MM.1S (cell line): ENCODE results near the gene GPA33.

Source experiments
- DNase-seq: peaks from one replicate; pipeline ENCODE4 v3.0.0-alpha.2; 2015
- H2AFZ ChIP-seq: fragments of 300-600 bp; sonication (generic); 2 replicates; pipeline ENCODE4 v1.6.0; 2016; ENCODE audit warnings: antibody characterized with exemption, low read length
- H3F3A ChIP-seq: fragments of 300-600 bp; sonication (generic); 2 replicates; pipeline ENCODE4 v1.6.1; 2016; ENCODE audit warnings: mild to moderate bottlenecking, antibody characterized with exemption, low read length, moderate library complexity, mixed read lengths; ENCODE audit not compliant: insufficient read depth
- H3K27ac ChIP-seq: fragments of 300-600 bp; sonication (generic); 2 replicates; pipeline ENCODE4 v1.5.1; 2016; ENCODE audit warnings: mild to moderate bottlenecking, low read length
- H3K27me3 ChIP-seq: fragments of 300-600 bp; sonication (generic); replicated peaks from 2 replicates; pipeline ENCODE4 v1.6.0; 2016; ENCODE audit warnings: low read length; ENCODE audit not compliant: insufficient read depth
- H3K36me3 ChIP-seq: fragments of 300-600 bp; sonication (generic); replicated peaks from 2 replicates; pipeline ENCODE4 v1.6.1; 2016; ENCODE audit warnings: mild to moderate bottlenecking, low read length, mixed read lengths; ENCODE audit not compliant: insufficient read depth
- H3K4me1 ChIP-seq: fragments of 300-600 bp; sonication (generic); 2 replicates; pipeline ENCODE4 v1.6.1; 2016; ENCODE audit warnings: low read length, mixed read lengths
- H3K4me2 ChIP-seq: fragments of 300-600 bp; sonication (generic); 2 replicates; pipeline ENCODE4 v1.6.0; 2016; ENCODE audit warnings: low read depth, low read length
- H3K4me3 ChIP-seq: fragments of 300-600 bp; sonication (generic); 2 replicates; pipeline ENCODE4 v1.5.1; 2016; ENCODE audit warnings: low read length, mixed read lengths
- H3K79me2 ChIP-seq: fragments of 300-600 bp; sonication (generic); 2 replicates; pipeline ENCODE4 v1.6.1; 2016; ENCODE audit warnings: mixed run types, low read length, mixed read lengths
- H3K9ac ChIP-seq: fragments of 300-600 bp; sonication (generic); 2 replicates; pipeline ENCODE4 v1.6.1; 2016; ENCODE audit warnings: low read length, mixed read lengths
- H3K9me2 ChIP-seq: fragments of 300-600 bp; sonication (generic); replicated peaks from 2 replicates; pipeline ENCODE4 v1.6.1; 2016; ENCODE audit warnings: mild to moderate bottlenecking, low read length, mixed read lengths; ENCODE audit not compliant: insufficient read depth
- H3K9me3 ChIP-seq: fragments of 300-600 bp; sonication (generic); replicated peaks from 2 replicates; pipeline ENCODE4 v1.6.1; 2016; ENCODE audit warnings: mild to moderate bottlenecking, low read length, mixed read lengths; ENCODE audit not compliant: insufficient read depth
- H4K20me1 ChIP-seq: fragments of 300-600 bp; sonication (generic); 2 replicates; pipeline ENCODE4 v1.6.1; 2016; ENCODE audit warnings: mild to moderate bottlenecking, low read length, moderate library complexity, mixed read lengths; ENCODE audit not compliant: insufficient read depth
- CTCF ChIP-seq: fragments of 300-600 bp; sonication (generic); IDR thresholded peaks from 2 replicates; pipeline ENCODE4 v1.5.1; 2016; ENCODE audit warnings: antibody characterized with exemption, low read length, mixed read lengths
- EZH2 ChIP-seq: fragments of 300-600 bp; sonication (generic); optimal IDR thresholded peaks from 2 replicates; pipeline ENCODE3; 2017; ENCODE audit warnings: low read depth, mild to moderate bottlenecking, antibody characterized with exemption, low read length, mixed read lengths
- EZH2phosphoT487 ChIP-seq: fragments of 300-600 bp; sonication (generic); IDR thresholded peaks from 2 replicates; pipeline ENCODE4 v1.6.1; 2018; ENCODE audit warnings: antibody characterized with exemption, low read length

Gene GPA33

GRCh38 chr1:167088746-167089417 lies 1.3 kb downstream of the GPA33 start:
- no peaks in the 10 kb centered on the region for H3K36me3 ChIP-seq
- no peak overlapping the region for H2AFZ ChIP-seq
- no peaks in the 10 kb centered on the region for H4K20me1 ChIP-seq
- H3K9me2 ChIP-seq: no peaks in the 10 kb centered on the region
- no peaks in the 10 kb centered on the region for H3K9me3 ChIP-seq
- TF ChIP-seq CTCF (no peak), EZH2 (no peak), EZH2phosphoT487 (no peak)
- H3K27ac ChIP-seq: no peak overlapping the region
- H3K79me2 ChIP-seq: no peaks in the 10 kb centered on the region
- H3K9ac ChIP-seq: no peak overlapping the region
- no peaks in the 10 kb centered on the region for H3K27me3 ChIP-seq
- H3K4me1 ChIP-seq: no peaks in the 10 kb centered on the region
- no peak overlapping the region for H3K4me2 ChIP-seq
- H3K4me3 ChIP-seq: no peak overlapping the region
- no peaks in the 10 kb centered on the region for H3F3A ChIP-seq
- DNase-seq: no peak

GRCh38 chr1:167086768-167087167 lies 3.4 kb downstream of the GPA33 start:
- TF ChIP-seq EZH2 (no peak), EZH2phosphoT487 (no peak), CTCF (no peak)
- no peak overlapping the region for H3K9ac ChIP-seq
- H3K36me3 ChIP-seq: no peaks in the 10 kb centered on the region

GRCh38 chr1:167086033-167086432 lies 4.1 kb downstream of the GPA33 start:
- no peaks in the 10 kb centered on the region for H3K9me3 ChIP-seq
- H3K36me3 ChIP-seq: no peaks in the 10 kb centered on the region
- no peaks in the 10 kb centered on the region for H3K79me2 ChIP-seq
- no peaks in the 10 kb centered on the region for H3K4me1 ChIP-seq
- DNase-seq: no peak
- no peaks in the 10 kb centered on the region for H3K9me2 ChIP-seq
- H3F3A ChIP-seq: no peaks in the 10 kb centered on the region
- no peak overlapping the region for H3K9ac ChIP-seq
- TF ChIP-seq EZH2 (no peak), EZH2phosphoT487 (no peak), CTCF (no peak)
- no peak overlapping the region for H3K4me2 ChIP-seq
- no peak overlapping the region for H3K4me3 ChIP-seq
- H3K27ac ChIP-seq: no peak overlapping the region
- H4K20me1 ChIP-seq: no peaks in the 10 kb centered on the region
- no peaks in the 10 kb centered on the region for H3K27me3 ChIP-seq
- H2AFZ ChIP-seq: no peak overlapping the region

More at GRCh38 chr1:167086768-167087167, 3.4 kb downstream of the GPA33 start:
- no peak for DNase-seq
- Histone ChIP-seq H3F3A (no peaks in the 10 kb centered on the region), H3K27ac (no peak overlapping the region), H3K27me3 (no peaks in the 10 kb centered on the region), H3K79me2 (no peaks in the 10 kb centered on the region), H2AFZ (no peak overlapping the region), H3K4me3 (no peak overlapping the region), H3K9me3 (no peaks in the 10 kb centered on the region), H3K4me1 (no peaks in the 10 kb centered on the region), H4K20me1 (no peaks in the 10 kb centered on the region), H3K9me2 (no peaks in the 10 kb centered on the region), H3K4me2 (no peak overlapping the region)
